GM06990 (cell line): Measurements from ENCODE around the gene GPR52.
A peak's percentile ranks its signal among the peaks of the same experiment; 100 is the strongest.
"Not testable (repeated sequence)": the region's sequence is repeated elsewhere in the genome, so short reads cannot be mapped to it uniquely, and the experiment has no call there.

ENCODE experiments used
- DNase-seq: peaks from one replicate; pipeline ENCODE4 v3.0.0-alpha.2; 2011; ENCODE audit not compliant: insufficient read length; ENCODE audit errors: extremely low read depth
- H3K27me3 ChIP-seq: replicated peaks from 2 replicates; pipeline ENCODE4 v1.6.0; 2011; ENCODE audit warnings: low read length; ENCODE audit not compliant: control insufficient read depth, insufficient read depth
- H3K36me3 ChIP-seq: 2 replicates; pipeline ENCODE4 v1.5.1; 2011; ENCODE audit warnings: low read length; ENCODE audit not compliant: control insufficient read depth, insufficient read depth
- H3K4me3 ChIP-seq: replicated peaks from 2 replicates; pipeline ENCODE4 v1.5.1; 2011; ENCODE audit warnings: low read depth, mild to moderate bottlenecking, control low read depth, low read length
- TF ChIP-seq, protein P1 (sequence below): IDR thresholded peaks from 2 replicates; pipeline ENCODE4 v1.5.1; 2011; ENCODE audit warnings: low read length, control low read depth, mild to moderate bottlenecking, inconsistent platforms; ENCODE audit not compliant: insufficient read depth, poor library complexity, severe bottlenecking

GPR52 gene

GRCh38 chr1:174406421-174406820, 41.3 kb upstream of the GPR52 start:
- DNase-seq, result no peak
- Histone ChIP-seq H3K27me3 (no peaks in the 10 kb centered on the region), H3K36me3 (no peaks in the 10 kb centered on the region; the same call in 1 of the 2 replicates), H3K4me3 (no peak overlapping the region)
- TF ChIP-seq, protein P1, sequence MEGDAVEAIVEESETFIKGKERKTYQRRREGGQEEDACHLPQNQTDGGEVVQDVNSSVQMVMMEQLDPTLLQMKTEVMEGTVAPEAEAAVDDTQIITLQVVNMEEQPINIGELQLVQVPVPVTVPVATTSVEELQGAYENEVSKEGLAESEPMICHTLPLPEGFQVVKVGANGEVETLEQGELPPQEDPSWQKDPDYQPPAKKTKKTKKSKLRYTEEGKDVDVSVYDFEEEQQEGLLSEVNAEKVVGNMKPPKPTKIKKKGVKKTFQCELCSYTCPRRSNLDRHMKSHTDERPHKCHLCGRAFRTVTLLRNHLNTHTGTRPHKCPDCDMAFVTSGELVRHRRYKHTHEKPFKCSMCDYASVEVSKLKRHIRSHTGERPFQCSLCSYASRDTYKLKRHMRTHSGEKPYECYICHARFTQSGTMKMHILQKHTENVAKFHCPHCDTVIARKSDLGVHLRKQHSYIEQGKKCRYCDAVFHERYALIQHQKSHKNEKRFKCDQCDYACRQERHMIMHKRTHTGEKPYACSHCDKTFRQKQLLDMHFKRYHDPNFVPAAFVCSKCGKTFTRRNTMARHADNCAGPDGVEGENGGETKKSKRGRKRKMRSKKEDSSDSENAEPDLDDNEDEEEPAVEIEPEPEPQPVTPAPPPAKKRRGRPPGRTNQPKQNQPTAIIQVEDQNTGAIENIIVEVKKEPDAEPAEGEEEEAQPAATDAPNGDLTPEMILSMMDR, result no peak

DNA sequence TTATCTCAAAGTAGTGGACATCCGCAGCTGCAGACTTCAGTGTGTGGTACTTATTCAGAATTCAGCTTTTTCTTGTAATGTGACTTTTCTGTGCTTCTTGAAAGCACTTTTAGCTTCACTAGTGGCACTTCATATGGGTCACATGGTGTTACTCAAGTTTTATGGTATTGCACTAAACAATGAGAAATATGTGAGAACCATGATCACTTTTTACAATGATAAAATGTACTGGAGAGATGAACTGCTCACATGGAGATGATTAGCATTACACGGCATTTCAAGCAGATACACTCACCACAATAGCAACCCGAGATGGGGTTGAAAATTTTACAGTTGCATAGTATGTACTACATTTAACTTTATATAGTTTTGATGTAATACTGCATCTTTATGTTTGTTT, 40.1 kb upstream of the GPR52 start:
- H3K4me3 ChIP-seq, result no peak overlapping the region
- TF ChIP-seq, protein P1, result no peak
- no peak for DNase-seq

GRCh38 chr1:174408146-174408545, 39.6 kb upstream of the GPR52 start:
- Histone ChIP-seq H3K4me3 (no peak overlapping the region), H3K36me3 (no peaks in the 10 kb centered on the region; the same call in 1 of the 2 replicates), H3K27me3 (no peaks in the 10 kb centered on the region)
- DNase-seq, result no peak
- TF ChIP-seq, protein P1, result no peak

More for the DNA sequence above, 40.1 kb upstream of the GPR52 start:
- H3K36me3 ChIP-seq, result no peaks in the 10 kb centered on the region; the same call in 1 of the 2 replicates
- no peaks in the 10 kb centered on the region for H3K27me3 ChIP-seq

DNA sequence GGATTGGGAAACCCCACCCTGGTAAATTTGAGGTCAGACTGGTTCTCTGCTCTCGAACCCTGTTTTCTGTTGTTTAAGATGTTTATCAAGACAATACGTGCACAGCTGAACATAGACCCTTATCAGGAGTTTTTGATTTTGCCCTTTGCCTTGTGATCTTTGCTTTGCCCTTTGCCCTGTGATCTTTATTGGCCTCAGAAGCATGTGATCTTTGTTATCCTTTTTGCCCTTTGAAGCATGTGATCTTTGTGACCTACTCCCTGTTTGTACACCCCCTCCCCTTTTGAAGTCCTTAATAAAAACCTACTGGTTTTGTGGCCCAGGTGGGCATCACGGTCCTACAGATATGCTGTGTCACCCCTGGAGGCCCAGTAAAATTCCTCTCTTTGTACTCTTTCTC, 38.0 kb upstream of the GPR52 start:
- H3K4me3 ChIP-seq, H3K27me3 ChIP-seq, DNase-seq, H3K36me3 ChIP-seq: not testable (repeated sequence)

GRCh38 chr1:174413632-174414031, 34.1 kb upstream of the GPR52 start:
- DNase-seq, result no peak
- no peaks in the 10 kb centered on the region for H3K27me3 ChIP-seq
- H3K4me3 ChIP-seq, result no peak overlapping the region
- no peaks in the 10 kb centered on the region; the same call in 1 of the 2 replicates for H3K36me3 ChIP-seq
- TF ChIP-seq, protein P1, result peak; percentile 24

- H3K4me3 ChIP-seq, result no peak overlapping the region
- H3K36me3 ChIP-seq, result no peaks in the 10 kb centered on the region; the same call in 1 of the 2 replicates
- TF ChIP-seq, protein P1, result no peak
- DNase-seq, result no peak
- no peaks in the 10 kb centered on the region for H3K27me3 ChIP-seq
These were observed 33.6 kb upstream of the GPR52 start for GRCh38 chr1:174414203-174414602.
